ENCODE results near the gene MCTP2. TPM values are rescaled to one million over a fixed set of nuclear protein-coding genes. Genes with fewer than 3 reads are reported as not detected.

MCTP2 gene
- total and polyA plus RNA-seq, 9 of the 15 experiments (the other 6 are each of a cell fraction or from before 2014, with no cell fraction given), result 0.07 TPM; not detected in 8

GRCh38 chr15:94270570-94270969, 39.2 kb downstream of the MCTP2 start:
- no peak overlapping the region for H3K4me3 ChIP-seq
- in situ Hi-C loops (cut with MboI) (no loop called here), intact Hi-C loops (cut with micrococcal nuclease) (no loop called here)
- 0 out of 2 replicates have a peak, but pooled peaks cover 2% of the 10 kb centered on the region for H3K9me3 ChIP-seq (replicated peaks; ENCODE audit: control insufficient read depth, insufficient read depth, low read depth, low read length)
- no peaks in the 10 kb centered on the region for H3K79me2 ChIP-seq (ENCODE audit: control insufficient read depth, insufficient read depth, low read length)
- ChIA-PET CTCF (ENCODE audit: low intra/inter-chr PET ratio) (no interaction called here), POLR2A (no interaction called here)
- TF ChIP-seq RBM15 (IDR thresholded peaks at IDR 0.05; ENCODE audit: insufficient read depth, low read length) (no peak), RBM17 (IDR thresholded peaks at IDR 0.05; ENCODE audit: borderline replicate concordance, low read depth, low read length) (no peak), TRIM28 (IDR thresholded peaks at IDR 0.05) (no peak), JUNB (CRISPR knock-in tag; conservative IDR thresholded peaks at IDR 0.05) (no peak), XRCC5 (IDR thresholded peaks at IDR 0.05; ENCODE audit: low read depth, low read length) (no peak), ETV6 (IDR thresholded peaks at IDR 0.05; ENCODE audit: borderline replicate concordance in 1 of 2, low read depth in 2 of 2, low read length in 1 of 2) (no peak), ETV6 (CRISPR knock-in tag; IDR thresholded peaks at IDR 0.05; ENCODE audit: borderline replicate concordance) (no peak), ZZZ3 (IDR thresholded peaks at IDR 0.05) (no peak), PRDM10 (IDR thresholded peaks at IDR 0.05; ENCODE audit: partially characterized antibody) (no peak), CREB1 (IDR thresholded peaks at IDR 0.05) (no peak), CREB1 (CRISPR knock-in tag; IDR thresholded peaks at IDR 0.05) (no peak), CBX3 (IDR thresholded peaks at IDR 0.05; ENCODE audit: borderline replicate concordance in 1 of 2, low read length in 2 of 2) (no peak), ZFP36 (IDR thresholded peaks at IDR 0.05; ENCODE audit: low read depth, low read length, partially characterized antibody) (no peak), PTBP1 (IDR thresholded peaks at IDR 0.05; ENCODE audit: low read depth, low read length) (no peak)
- TF ChIP-seq, protein P1, sequence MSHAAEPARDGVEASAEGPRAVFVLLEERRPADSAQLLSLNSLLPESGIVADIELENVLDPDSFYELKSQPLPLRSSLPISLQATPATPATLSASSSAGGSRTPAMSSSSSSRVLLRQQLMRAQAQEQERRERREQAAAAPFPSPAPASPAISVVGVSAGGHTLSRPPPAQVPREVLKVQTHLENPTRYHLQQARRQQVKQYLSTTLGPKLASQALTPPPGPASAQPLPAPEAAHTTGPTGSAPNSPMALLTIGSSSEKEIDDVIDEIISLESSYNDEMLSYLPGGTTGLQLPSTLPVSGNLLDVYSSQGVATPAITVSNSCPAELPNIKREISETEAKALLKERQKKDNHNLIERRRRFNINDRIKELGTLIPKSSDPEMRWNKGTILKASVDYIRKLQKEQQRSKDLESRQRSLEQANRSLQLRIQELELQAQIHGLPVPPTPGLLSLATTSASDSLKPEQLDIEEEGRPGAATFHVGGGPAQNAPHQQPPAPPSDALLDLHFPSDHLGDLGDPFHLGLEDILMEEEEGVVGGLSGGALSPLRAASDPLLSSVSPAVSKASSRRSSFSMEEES (CRISPR knock-in tag; IDR thresholded peaks at IDR 0.05), result no peak
- TF ChIP-seq, protein P2, sequence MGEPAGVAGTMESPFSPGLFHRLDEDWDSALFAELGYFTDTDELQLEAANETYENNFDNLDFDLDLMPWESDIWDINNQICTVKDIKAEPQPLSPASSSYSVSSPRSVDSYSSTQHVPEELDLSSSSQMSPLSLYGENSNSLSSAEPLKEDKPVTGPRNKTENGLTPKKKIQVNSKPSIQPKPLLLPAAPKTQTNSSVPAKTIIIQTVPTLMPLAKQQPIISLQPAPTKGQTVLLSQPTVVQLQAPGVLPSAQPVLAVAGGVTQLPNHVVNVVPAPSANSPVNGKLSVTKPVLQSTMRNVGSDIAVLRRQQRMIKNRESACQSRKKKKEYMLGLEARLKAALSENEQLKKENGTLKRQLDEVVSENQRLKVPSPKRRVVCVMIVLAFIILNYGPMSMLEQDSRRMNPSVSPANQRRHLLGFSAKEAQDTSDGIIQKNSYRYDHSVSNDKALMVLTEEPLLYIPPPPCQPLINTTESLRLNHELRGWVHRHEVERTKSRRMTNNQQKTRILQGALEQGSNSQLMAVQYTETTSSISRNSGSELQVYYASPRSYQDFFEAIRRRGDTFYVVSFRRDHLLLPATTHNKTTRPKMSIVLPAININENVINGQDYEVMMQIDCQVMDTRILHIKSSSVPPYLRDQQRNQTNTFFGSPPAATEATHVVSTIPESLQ (CRISPR knock-in tag; IDR thresholded peaks at IDR 0.05), result no peak
- WGBS (ENCODE audit: insufficient coverage, low coverage, missing lambda C conversion rate), result 0% methylated on average over 2 of the region's 2 CpGs
- H4K20me1 ChIP-seq (replicated peaks; ENCODE audit: control insufficient read depth, insufficient read depth, low read length), result no peaks in the 10 kb centered on the region
- no peak overlapping the region for H3K4me2 ChIP-seq (ENCODE audit: insufficient read depth, low read length)
- no peak overlapping the region for H3K27ac ChIP-seq (ENCODE audit: extremely low read depth, low read depth, low read length)
- no peaks in the 10 kb centered on the region for H3K36me3 ChIP-seq (ENCODE audit: control insufficient read depth, insufficient read depth, low read length)
- no TSS peak for BruUV-seq (replicated peaks)
- DNase-seq (ENCODE audit: extremely low read depth in 1 of 4, low spot score in 3 of 4) (no peak), FAIRE-seq (no peak), ATAC-seq (no peak)
- no peaks in the 10 kb centered on the region for H3K9me1 ChIP-seq (ENCODE audit: control insufficient read depth, insufficient read depth, low read length)
- H3K9ac ChIP-seq (ENCODE audit: insufficient read depth in 1 of 2, low read depth in 2 of 2, low read length in 2 of 2), result no peak overlapping the region
- no peaks in the 10 kb centered on the region for H3K4me1 ChIP-seq (replicated peaks in 1 of 2; ENCODE audit: control insufficient read depth in 2 of 2, insufficient read depth in 2 of 2, low read length in 2 of 2)
- no peaks in the 10 kb centered on the region for H3K27me3 ChIP-seq (ENCODE audit: control insufficient read depth in 2 of 2, insufficient read depth in 2 of 2, low read length in 2 of 2)
- H2AFZ ChIP-seq (ENCODE audit: low read depth, low read length), result no peak overlapping the region

Data from K562 (cell line).